Posterior vena cava (tissue), 2 donors: ENCODE measurements around the gene TNFSF10. TPM values are rescaled to one million over a fixed set of nuclear protein-coding genes. Genes with fewer than 3 reads are reported as not detected.

Experiments used
- DNase-seq: peaks from one replicate; pipeline ENCODE4 v3.0.0-alpha.2; 2020; ENCODE audit warnings: low spot score
- intact Hi-C, 2 donors: fragments of 100-400 bp; cut with DNase I; formaldehyde crosslinking; loops; one replicate each; pipeline versions ENCODE4 v1.14.1 to v1.14.2; 2022 to 2023
- total RNA-seq, 2 donors: library from RNA; stranded (reverse); fragmentation: NEBNext Ultra II Directional; extraction: Animal tissue kit (Norgen Biotek cat#: 25700); gene quantifications; one replicate each; pipeline ENCODE4 v1.2.1, GENCODE V29; 2021
- donor health status: DM: yes; HTN: yes; CAD: no.
- donor health status: DM: yes; HTN: yes; CAD: no.

The TNFSF10 gene
- total RNA-seq, 2 donors from 2014 or later: 17.3 to 18.7 TPM

- no peak for DNase-seq
- intact Hi-C loops: no loop called here
These were observed 23.5 kb upstream of the TNFSF10 start for GRCh38 chr3:172546628-172547214.

- intact Hi-C loops: no loop called here
- DNase-seq: no peak
These were observed 22.9 kb upstream of the TNFSF10 start for GRCh38 chr3:172546105-172546504.

- intact Hi-C loops: no loop called here
- no peak for DNase-seq
These were observed 21.2 kb upstream of the TNFSF10 start for GRCh38 chr3:172544404-172544803.

- no peak for DNase-seq
- intact Hi-C loops: no loop called here
These were observed 20.7 kb upstream of the TNFSF10 start for GRCh38 chr3:172543884-172544283.

GRCh38 chr3:172543419-172543818 lies 20.2 kb upstream of the TNFSF10 start:
- intact Hi-C loops: no loop called here
- no peak for DNase-seq

GRCh38 chr3:172542999-172543398 lies 19.8 kb upstream of the TNFSF10 start:
- intact Hi-C loops: no loop called here
- DNase-seq: no peak

GRCh38 chr3:172541945-172542488 lies 18.8 kb upstream of the TNFSF10 start:
- no peak for DNase-seq
- intact Hi-C loops: no loop called here

- intact Hi-C loops: no loop called here
- DNase-seq: no peak
These were observed 16.8 kb upstream of the TNFSF10 start for GRCh38 chr3:172540049-172540448.

- no peak for DNase-seq
- intact Hi-C loops: no loop called here
These were observed 16.0 kb upstream of the TNFSF10 start for GRCh38 chr3:172539273-172539672.

GRCh38 chr3:172538368-172539151 lies 15.3 kb upstream of the TNFSF10 start:
- DNase-seq: no peak
- intact Hi-C loops: no loop called here

- DNase-seq: no peak
- intact Hi-C loops: no loop called here
These were observed 14.4 kb upstream of the TNFSF10 start for GRCh38 chr3:172537507-172538158.

GRCh38 chr3:172536993-172537419 lies 13.8 kb upstream of the TNFSF10 start:
- intact Hi-C loops: no loop called here

GRCh38 chr3:172536505-172536904 lies 13.3 kb upstream of the TNFSF10 start:
- DNase-seq: no peak
- intact Hi-C loops: no loop called here

More at GRCh38 chr3:172536993-172537419, 13.8 kb upstream of the TNFSF10 start:
- no peak for DNase-seq

- no peak for DNase-seq
- intact Hi-C loops: no loop called here
These were observed 7.3 kb upstream of the TNFSF10 start for GRCh38 chr3:172530566-172530965.

- no peak for DNase-seq
- intact Hi-C loops: no loop called here
These were observed 6.9 kb upstream of the TNFSF10 start for GRCh38 chr3:172530101-172530561.

- no peak for DNase-seq
- intact Hi-C loops: no loop called here
These were observed 5.4 kb upstream of the TNFSF10 start for GRCh38 chr3:172528677-172529076.

- no peak for DNase-seq
- intact Hi-C loops: no loop called here
These were observed 4.1 kb upstream of the TNFSF10 start for GRCh38 chr3:172527306-172527705.

- intact Hi-C loops: no loop called here
- DNase-seq: no peak
These were observed 1.9 kb upstream of the TNFSF10 start for GRCh38 chr3:172525116-172525613.

- no peak for DNase-seq
- intact Hi-C loops: no loop called here
These were observed 1.4 kb upstream of the TNFSF10 start for GRCh38 chr3:172524611-172525010.
